ENCODE results near the gene PRKCE. TPM values are rescaled to one million over a fixed set of nuclear protein-coding genes. Genes with fewer than 3 reads are reported as not detected.

PRKCE gene
- total RNA-seq, 1 experiment from 2014 or later = 1.3 TPM

DNA sequence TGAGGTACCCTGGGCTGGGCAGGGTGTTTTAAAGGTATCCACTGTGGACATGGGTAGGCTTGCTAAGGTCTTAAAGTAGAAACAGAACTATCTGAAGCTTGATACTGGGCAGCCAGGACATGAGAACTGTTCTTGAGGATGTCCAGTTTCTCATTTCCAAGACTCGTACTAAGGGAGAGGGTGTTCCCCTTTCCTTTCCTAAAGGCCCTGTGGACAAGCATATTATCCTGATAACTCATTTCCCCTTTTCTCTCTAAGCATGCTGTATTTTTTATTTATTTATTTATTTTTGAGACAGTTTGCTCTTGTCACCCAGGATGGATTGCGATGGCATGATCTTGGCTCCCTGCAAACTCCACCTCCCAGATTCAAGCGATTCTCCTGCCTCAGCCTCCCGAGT is 273.6 kb downstream of the PRKCE start:
- Histone ChIP-seq H3K9ac (ENCODE audit: extremely low read depth, insufficient read length, low read length) (no peak overlapping the region), H4K91ac (ENCODE audit: insufficient read length, low read depth, low read length) (no peak overlapping the region), H2BK120ac (ENCODE audit: low read depth, low read length, poor library complexity, severe bottlenecking) (no peak overlapping the region), H3K56ac (ENCODE audit: insufficient read length, low read depth, low read length) (no peak overlapping the region), H3K4me1 (ENCODE audit: insufficient read depth, low read length) (no peaks in the 10 kb centered on the region), H4K8ac (replicated peaks; ENCODE audit: insufficient read length, low read depth, low read length) (no peak overlapping the region), H3K27ac (ENCODE audit: insufficient read length, low read depth, low read length) (no peak overlapping the region), H3K9me3 (ENCODE audit: control insufficient read depth, low read depth, low read length) (no peaks in the 10 kb centered on the region), H3T11ph (ENCODE audit: low read length) (no peak overlapping the region), H2BK15ac (ENCODE audit: low read depth, low read length) (no peak overlapping the region), H3K23ac (ENCODE audit: insufficient read length, low read depth, low read length) (no peak overlapping the region), H3K79me1 (ENCODE audit: insufficient read depth, low read depth, low read length, poor library complexity, severe bottlenecking) (no peaks in the 10 kb centered on the region), H2BK5ac (ENCODE audit: insufficient read length, low read length) (no peak overlapping the region), H2BK20ac (ENCODE audit: low read depth, low read length, poor library complexity, severe bottlenecking) (no peak overlapping the region), H4K5ac (ENCODE audit: insufficient read length, low read depth, low read length) (no peak overlapping the region), H3K79me2 (ENCODE audit: insufficient read depth, low read length) (no peaks in the 10 kb centered on the region), H3K14ac (ENCODE audit: insufficient read depth, low read length) (no peak overlapping the region), H3K4me2 (ENCODE audit: insufficient read depth, insufficient read length, low read length) (no peak overlapping the region), H2AK5ac (ENCODE audit: insufficient read length, low read length) (no peak overlapping the region), H3K4ac (ENCODE audit: low read depth, low read length) (no peak overlapping the region), H2BK12ac (ENCODE audit: insufficient read length, low read depth, low read length) (no peak overlapping the region), H3K27me3 (ENCODE audit: insufficient read depth, low read length) (no peaks in the 10 kb centered on the region), H4K20me1 (ENCODE audit: control insufficient read depth, insufficient read depth, insufficient read length) (peaks cover 2% of the 10 kb centered on the region), H3K18ac (ENCODE audit: insufficient read length, low read depth, low read length) (no peak overlapping the region), H3K23me2 (ENCODE audit: insufficient read length, low read depth, low read length, poor library complexity, severe bottlenecking) (no peaks in the 10 kb centered on the region), H2AFZ (ENCODE audit: low read length) (no peak overlapping the region)
- H3K36me3 Mint-ChIP-seq (ENCODE audit: insufficient read depth in 1 of 3, low read depth in 3 of 3) = no peaks in the 10 kb centered on the region
- TF ChIP-seq, protein P1, sequence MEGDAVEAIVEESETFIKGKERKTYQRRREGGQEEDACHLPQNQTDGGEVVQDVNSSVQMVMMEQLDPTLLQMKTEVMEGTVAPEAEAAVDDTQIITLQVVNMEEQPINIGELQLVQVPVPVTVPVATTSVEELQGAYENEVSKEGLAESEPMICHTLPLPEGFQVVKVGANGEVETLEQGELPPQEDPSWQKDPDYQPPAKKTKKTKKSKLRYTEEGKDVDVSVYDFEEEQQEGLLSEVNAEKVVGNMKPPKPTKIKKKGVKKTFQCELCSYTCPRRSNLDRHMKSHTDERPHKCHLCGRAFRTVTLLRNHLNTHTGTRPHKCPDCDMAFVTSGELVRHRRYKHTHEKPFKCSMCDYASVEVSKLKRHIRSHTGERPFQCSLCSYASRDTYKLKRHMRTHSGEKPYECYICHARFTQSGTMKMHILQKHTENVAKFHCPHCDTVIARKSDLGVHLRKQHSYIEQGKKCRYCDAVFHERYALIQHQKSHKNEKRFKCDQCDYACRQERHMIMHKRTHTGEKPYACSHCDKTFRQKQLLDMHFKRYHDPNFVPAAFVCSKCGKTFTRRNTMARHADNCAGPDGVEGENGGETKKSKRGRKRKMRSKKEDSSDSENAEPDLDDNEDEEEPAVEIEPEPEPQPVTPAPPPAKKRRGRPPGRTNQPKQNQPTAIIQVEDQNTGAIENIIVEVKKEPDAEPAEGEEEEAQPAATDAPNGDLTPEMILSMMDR (conservative IDR thresholded peaks at IDR 0.05) = no peak
- DNase-seq = no peak
- WGBS (ENCODE audit: extremely low coverage, insufficient read length, low lambda C conversion rate) = no CpG with 5 or more reads among the region's 4 CpGs
- H3K9me3 Mint-ChIP-seq = no peaks in the 10 kb centered on the region
- H3K4me1 Mint-ChIP-seq = peaks cover 5 to 6% of the 10 kb centered on the region in 2 experiments; a peak in 3 of 4 replicates
- no peaks in the 10 kb centered on the region for H3K27me3 Mint-ChIP-seq (ENCODE audit: low read depth)
- no peak overlapping the region for H3K27ac Mint-ChIP-seq
- H3K4me3 Mint-ChIP-seq = no peak overlapping the region
